GM12892 (cell line): ENCODE measurements around the gene HSPH1.

Experiments
- POLR2A ChIP-seq: IDR thresholded peaks from 2 replicates; pipeline ENCODE4 v1.6.1; 2011; ENCODE audit warnings: low read depth, low read length, control low read depth
- POLR2AphosphoS5 ChIP-seq: IDR thresholded peaks from 2 replicates; pipeline ENCODE4 v1.6.1; 2011; ENCODE audit warnings: low read depth, low read length, control low read depth
- TAF1 ChIP-seq: IDR thresholded peaks from 2 replicates; pipeline ENCODE4 v1.6.1; 2011; ENCODE audit warnings: low read depth, mild to moderate bottlenecking, control low read depth, low read length, borderline replicate concordance

DNA sequence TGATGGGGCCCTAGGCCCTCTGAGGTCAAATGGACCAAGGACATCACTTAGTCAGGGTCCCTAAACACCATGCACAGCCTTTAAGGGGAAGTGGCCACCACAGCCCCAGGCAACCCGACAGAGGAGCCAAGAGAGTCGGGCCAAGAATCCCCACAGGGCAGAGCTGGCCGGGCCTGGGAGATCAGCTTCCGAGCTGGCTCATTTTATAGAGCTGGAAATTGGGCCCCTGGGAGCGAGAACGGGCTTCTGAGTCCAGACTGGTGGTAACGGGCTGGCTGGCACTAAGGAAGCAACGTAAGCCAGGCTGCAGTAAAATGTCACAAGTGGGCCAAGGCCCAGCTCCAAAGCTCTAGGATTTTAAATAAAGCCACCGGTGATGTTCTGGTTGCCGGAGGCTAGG, 51.1 kb downstream of the HSPH1 start:
- TF ChIP-seq POLR2A (no peak), POLR2AphosphoS5 (no peak), TAF1 (no peak)
